K562 (cell line): ENCODE results near the gene ZZZ3. TPM values are rescaled to one million over a fixed set of nuclear protein-coding genes. Genes with fewer than 3 reads are reported as not detected.

Experiments used
- FOSL1 ChIP-seq: fragments of 200-800 bp; sonication (Bioruptor generic); conservative IDR thresholded peaks from 2 replicates; pipeline ENCODE4 v1.6.1; 2016; ENCODE audit warnings: missing genetic modification characterization, missing compliant biosample characterization
- MBD2 ChIP-seq: sonication (generic); IDR thresholded peaks from 2 replicates; pipeline ENCODE4 v1.6.1; 2016; ENCODE audit warnings: low read depth, borderline replicate concordance
- MTF1 ChIP-seq: fragments of 250-450 bp; sonication (Bioruptor Pico); IDR thresholded peaks from 2 replicates; pipeline ENCODE4 v1.9.0; 2021; ENCODE audit warnings: moderate library complexity, mild to moderate bottlenecking, inconsistent platforms, borderline replicate concordance
- NCOA4 ChIP-seq: fragments of 450-650 bp; IDR thresholded peaks from 2 replicates; pipeline ENCODE4 v1.6.1; 2018; ENCODE audit warnings: mild to moderate bottlenecking; ENCODE audit not compliant: partially characterized antibody
- RBM14 ChIP-seq: fragments of 200-400 bp; formaldehyde crosslinking; IDR thresholded peaks from 2 replicates; pipeline ENCODE4 v1.6.1; 2018; ENCODE audit warnings: low read depth, mild to moderate bottlenecking, low read length, moderate library complexity, borderline replicate concordance; ENCODE audit not compliant: insufficient read depth
- TRIM24 ChIP-seq, 2 experiments: fragments of 450-650 bp; IDR thresholded peaks; 2 replicates each; pipeline ENCODE4 v1.6.1; 2016
- ZNF174 ChIP-seq: fragments of 250-450 bp; sonication (Bioruptor Pico); IDR thresholded peaks from 2 replicates; pipeline ENCODE4 v1.4.0; 2020; ENCODE audit warnings: mild to moderate bottlenecking
- ZNF77 ChIP-seq: fragments of 250-450 bp; sonication (Bioruptor Pico); IDR thresholded peaks from 2 replicates; pipeline ENCODE4 v1.5.0; 2020
- polyA plus RNA-seq, 8 experiments: library from polyadenylated mRNA; depleted of rRNA in 4 of 8; stranded (reverse) in 5 of 8; unstranded in 3 of 8; fragments of >200 nt; fragmentation: Nextera tagmentation in 2 of 8; fragmentation: Illumina TruSeq in 1 of 8; extraction: Ambion mirVana in 2 of 8; extraction: Trizol in 1 of 8; gene quantifications; 2 replicates each; pipeline versions ENCODE4 v1.2.1 to v1.2.3, GENCODE V29; 2011 to 2014; ENCODE audit warnings: inconsistent platforms in 1 of 8, missing spikeins in 1 of 8
- total RNA-seq, 7 experiments: library from RNA; depleted of rRNA in 6 of 7; stranded (reverse); fragments of >200 nt in 6 of 7; fragmentation: Illumina TruSeq in 2 of 7; extraction: Trizol in 2 of 7; gene quantifications; 2 replicates each; pipeline versions ENCODE4 v1.2.1 to v1.2.3, GENCODE V29; 2011 to 2021; ENCODE audit warnings: low replicate concordance in 1 of 7
- TF ChIP-seq, protein P1 (sequence below): fragments of 200-800 bp; sonication (Bioruptor generic); IDR thresholded peaks from 2 replicates; pipeline ENCODE4 v1.6.1; 2017; ENCODE audit warnings: missing genetic modification characterization, missing compliant biosample characterization
- TF ChIP-seq, protein P2 (sequence below), 2 experiments: fragments of 450-650 bp; IDR thresholded peaks; 2 replicates each; pipeline ENCODE4 v1.6.1; 2016
- TF ChIP-seq, protein P3 (sequence below): fragments of 450-650 bp; IDR thresholded peaks from 2 replicates; pipeline ENCODE4 v1.6.1; 2016; ENCODE audit warnings: low read depth
- TF ChIP-seq, protein P4 (sequence below): sonication (generic); formaldehyde crosslinking; IDR thresholded peaks from 2 replicates; pipeline ENCODE4 v1.8.0; 2022; ENCODE audit warnings: mild to moderate bottlenecking, missing genetic modification reagents
- TF ChIP-seq, protein P5 (sequence below): sonication (generic); formaldehyde crosslinking; IDR thresholded peaks from 2 replicates; pipeline ENCODE4 v1.5.0; 2020; ENCODE audit warnings: missing genetic modification reagents
- TF ChIP-seq, protein P6 (sequence below): fragments of 250-450 bp; sonication (Bioruptor Pico); IDR thresholded peaks from 2 replicates; pipeline ENCODE4 v1.6.1; 2021; ENCODE audit warnings: mild to moderate bottlenecking

The ZZZ3 gene
- total and polyA plus RNA-seq, 9 of the 15 experiments (the other 6 are each of a cell fraction or from before 2014, with no cell fraction given), result 13.9 to 64.0 (median 36.7) TPM

DNA sequence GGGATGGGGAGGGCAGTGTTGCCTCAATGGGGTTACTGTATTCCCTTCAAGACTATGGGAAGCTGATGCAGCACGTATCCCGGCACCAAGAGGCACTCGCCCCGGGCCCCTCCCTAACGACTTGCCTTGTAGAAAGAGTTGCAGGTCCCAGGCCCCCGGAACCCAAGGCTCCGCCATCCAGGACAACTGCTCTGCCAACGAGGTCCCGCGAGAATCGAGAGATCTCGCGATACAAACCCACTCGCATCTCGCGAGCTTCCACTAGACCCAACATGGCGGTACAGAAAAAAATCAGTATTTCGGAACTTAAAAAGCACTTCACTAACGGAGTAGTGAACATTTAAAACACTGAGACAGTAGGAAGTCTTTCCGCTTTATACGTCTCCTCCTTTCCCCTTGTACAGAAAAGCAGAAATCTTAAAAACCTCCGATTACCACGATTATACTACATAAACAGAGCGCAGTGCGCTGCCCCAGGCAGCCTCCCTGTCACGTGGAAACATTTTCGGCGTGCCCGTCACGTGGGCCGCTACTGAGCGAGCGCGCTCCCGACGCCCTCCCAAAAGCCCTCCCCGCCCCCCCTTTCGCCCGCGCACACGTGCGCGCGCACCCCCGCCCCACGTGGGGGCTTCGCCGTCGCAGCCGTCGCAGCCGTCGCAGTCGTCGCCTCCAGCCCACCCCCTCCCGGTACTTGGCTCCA lies at the start of gene ZZZ3 (continued):
- TF ChIP-seq, protein P1, sequence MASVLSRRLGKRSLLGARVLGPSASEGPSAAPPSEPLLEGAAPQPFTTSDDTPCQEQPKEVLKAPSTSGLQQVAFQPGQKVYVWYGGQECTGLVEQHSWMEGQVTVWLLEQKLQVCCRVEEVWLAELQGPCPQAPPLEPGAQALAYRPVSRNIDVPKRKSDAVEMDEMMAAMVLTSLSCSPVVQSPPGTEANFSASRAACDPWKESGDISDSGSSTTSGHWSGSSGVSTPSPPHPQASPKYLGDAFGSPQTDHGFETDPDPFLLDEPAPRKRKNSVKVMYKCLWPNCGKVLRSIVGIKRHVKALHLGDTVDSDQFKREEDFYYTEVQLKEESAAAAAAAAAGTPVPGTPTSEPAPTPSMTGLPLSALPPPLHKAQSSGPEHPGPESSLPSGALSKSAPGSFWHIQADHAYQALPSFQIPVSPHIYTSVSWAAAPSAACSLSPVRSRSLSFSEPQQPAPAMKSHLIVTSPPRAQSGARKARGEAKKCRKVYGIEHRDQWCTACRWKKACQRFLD (CRISPR knock-in tag), result peak; percentile 76; the same call in 1 of the 2 replicates
- TF ChIP-seq, protein P2, sequence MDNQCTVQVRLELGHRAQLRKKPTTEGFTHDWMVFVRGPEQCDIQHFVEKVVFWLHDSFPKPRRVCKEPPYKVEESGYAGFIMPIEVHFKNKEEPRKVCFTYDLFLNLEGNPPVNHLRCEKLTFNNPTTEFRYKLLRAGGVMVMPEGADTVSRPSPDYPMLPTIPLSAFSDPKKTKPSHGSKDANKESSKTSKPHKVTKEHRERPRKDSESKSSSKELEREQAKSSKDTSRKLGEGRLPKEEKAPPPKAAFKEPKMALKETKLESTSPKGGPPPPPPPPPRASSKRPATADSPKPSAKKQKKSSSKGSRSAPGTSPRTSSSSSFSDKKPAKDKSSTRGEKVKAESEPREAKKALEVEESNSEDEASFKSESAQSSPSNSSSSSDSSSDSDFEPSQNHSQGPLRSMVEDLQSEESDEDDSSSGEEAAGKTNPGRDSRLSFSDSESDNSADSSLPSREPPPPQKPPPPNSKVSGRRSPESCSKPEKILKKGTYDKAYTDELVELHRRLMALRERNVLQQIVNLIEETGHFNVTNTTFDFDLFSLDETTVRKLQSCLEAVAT (IDR thresholded peaks at IDR 0.05), result no peak
- no peak for TF ChIP-seq RBM14
- TF ChIP-seq MTF1, result no peak
- peak; percentile 32 for TF ChIP-seq FOSL1
- TF ChIP-seq MBD2, result 0 out of 2 replicates have a peak, but pooled peaks have one; percentile 9
- TF ChIP-seq, protein P3, sequence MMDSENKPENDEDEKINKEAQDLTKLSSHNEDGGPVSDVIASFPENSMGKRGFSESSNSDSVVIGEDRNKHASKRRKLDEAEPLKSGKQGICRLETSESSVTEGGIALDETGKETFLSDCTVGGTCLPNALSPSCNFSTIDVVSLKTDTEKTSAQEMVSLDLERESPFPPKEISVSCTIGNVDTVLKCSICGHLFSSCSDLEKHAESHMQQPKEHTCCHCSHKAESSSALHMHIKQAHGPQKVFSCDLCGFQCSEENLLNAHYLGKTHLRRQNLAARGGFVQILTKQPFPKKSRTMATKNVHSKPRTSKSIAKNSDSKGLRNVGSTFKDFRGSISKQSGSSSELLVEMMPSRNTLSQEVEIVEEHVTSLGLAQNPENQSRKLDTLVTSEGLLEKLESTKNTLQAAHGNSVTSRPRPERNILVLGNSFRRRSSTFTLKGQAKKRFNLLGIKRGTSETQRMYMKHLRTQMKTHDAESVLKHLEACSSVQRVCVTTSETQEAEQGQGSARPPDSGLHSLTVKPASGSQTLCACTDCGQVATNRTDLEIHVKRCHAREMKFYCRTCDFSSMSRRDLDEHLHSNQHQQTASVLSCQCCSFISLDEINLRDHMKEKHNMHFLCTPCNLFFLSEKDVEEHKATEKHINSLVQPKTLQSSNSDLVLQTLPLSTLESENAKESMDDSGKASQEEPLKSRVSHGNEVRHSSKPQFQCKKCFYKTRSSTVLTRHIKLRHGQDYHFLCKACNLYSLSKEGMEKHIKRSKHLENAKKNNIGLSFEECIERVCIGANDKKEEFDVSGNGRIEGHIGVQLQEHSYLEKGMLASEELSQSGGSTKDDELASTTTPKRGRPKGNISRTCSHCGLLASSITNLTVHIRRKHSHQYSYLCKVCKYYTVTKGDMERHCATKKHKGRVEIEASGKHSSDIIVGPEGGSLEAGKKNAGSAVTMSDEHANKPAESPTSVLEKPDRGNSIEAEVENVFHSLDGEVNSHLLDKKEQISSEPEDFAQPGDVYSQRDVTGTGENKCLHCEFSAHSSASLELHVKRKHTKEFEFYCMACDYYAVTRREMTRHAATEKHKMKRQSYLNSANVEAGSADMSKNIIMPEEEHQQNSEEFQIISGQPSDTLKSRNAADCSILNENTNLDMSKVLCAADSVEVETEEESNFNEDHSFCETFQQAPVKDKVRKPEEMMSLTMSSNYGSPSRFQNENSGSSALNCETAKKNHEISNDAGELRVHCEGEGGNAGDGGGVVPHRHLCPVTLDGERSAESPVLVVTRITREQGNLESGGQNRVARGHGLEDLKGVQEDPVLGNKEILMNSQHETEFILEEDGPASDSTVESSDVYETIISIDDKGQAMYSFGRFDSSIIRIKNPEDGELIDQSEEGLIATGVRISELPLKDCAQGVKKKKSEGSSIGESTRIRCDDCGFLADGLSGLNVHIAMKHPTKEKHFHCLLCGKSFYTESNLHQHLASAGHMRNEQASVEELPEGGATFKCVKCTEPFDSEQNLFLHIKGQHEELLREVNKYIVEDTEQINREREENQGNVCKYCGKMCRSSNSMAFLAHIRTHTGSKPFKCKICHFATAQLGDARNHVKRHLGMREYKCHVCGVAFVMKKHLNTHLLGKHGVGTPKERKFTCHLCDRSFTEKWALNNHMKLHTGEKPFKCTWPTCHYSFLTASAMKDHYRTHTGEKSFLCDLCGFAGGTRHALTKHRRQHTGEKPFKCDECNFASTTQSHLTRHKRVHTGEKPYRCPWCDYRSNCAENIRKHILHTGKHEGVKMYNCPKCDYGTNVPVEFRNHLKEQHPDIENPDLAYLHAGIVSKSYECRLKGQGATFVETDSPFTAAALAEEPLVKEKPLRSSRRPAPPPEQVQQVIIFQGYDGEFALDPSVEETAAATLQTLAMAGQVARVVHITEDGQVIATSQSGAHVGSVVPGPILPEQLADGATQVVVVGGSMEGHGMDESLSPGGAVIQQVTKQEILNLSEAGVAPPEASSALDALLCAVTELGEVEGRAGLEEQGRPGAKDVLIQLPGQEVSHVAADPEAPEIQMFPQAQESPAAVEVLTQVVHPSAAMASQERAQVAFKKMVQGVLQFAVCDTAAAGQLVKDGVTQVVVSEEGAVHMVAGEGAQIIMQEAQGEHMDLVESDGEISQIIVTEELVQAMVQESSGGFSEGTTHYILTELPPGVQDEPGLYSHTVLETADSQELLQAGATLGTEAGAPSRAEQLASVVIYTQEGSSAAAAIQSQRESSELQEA, result no peak
- TF ChIP-seq TRIM24 (IDR thresholded peaks at IDR 0.05), result no peak
- TF ChIP-seq, protein P4, sequence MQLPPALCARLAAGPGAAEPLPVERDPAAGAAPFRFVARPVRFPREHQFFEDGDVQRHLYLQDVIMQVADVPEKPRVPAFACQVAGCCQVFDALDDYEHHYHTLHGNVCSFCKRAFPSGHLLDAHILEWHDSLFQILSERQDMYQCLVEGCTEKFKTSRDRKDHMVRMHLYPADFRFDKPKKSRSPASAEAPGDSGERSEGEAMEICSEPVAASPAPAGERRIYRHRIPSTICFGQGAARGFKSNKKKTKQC (CRISPR knock-in tag), result 0 out of 2 replicates have a peak, but pooled peaks have one; percentile 17
- TF ChIP-seq, protein P5, sequence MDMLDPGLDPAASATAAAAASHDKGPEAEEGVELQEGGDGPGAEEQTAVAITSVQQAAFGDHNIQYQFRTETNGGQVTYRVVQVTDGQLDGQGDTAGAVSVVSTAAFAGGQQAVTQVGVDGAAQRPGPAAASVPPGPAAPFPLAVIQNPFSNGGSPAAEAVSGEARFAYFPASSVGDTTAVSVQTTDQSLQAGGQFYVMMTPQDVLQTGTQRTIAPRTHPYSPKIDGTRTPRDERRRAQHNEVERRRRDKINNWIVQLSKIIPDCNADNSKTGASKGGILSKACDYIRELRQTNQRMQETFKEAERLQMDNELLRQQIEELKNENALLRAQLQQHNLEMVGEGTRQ, result peak; percentile 96
- TF ChIP-seq ZNF174 (CRISPR knock-in tag), result no peak
- TF ChIP-seq NCOA4, result no peak
- TF ChIP-seq, protein P6, sequence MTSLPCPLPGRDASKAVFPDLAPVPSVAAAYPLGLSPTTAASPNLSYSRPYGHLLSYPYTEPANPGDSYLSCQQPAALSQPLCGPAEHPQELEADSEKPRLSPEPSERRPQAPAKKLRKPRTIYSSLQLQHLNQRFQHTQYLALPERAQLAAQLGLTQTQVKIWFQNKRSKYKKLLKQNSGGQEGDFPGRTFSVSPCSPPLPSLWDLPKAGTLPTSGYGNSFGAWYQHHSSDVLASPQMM (CRISPR knock-in tag), result no peak
- no peak for TF ChIP-seq ZNF77 (CRISPR knock-in tag)
